NCI-H510A treated with DMSO at 0.1 percent for 48 hours (cell line): ENCODE data around the gene TMEM140.
"Not testable (repeated sequence)": the region's sequence is repeated elsewhere in the genome, so short reads cannot be mapped to it uniquely, and the experiment has no call there.

Experiments
- DNase-seq: peaks from one replicate; lab custom pipeline; 2025; lab: John Stamatoyannopoulos, UW

TMEM140 gene

DNA sequence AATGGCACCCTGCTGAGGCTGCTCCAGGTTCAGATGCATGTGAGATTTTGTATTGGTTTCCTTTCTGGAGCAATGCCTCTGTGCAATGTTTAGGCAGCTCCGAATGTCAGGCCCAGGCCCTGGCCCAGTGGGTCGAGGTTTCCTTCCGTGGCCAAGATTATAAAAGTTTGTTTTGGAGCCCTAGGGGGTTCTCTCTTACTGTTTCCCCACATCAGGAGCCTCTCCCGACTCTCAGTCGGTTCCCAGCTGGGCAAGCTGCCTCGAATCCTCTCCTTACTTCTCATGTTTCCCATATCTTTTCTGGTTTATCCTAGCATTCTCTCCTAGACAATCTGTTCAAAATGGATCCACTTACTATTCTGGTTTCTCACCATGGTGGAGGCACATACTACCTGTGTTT lies 11.0 kb downstream of the TMEM140 start:
- no peak for DNase-seq

DNA sequence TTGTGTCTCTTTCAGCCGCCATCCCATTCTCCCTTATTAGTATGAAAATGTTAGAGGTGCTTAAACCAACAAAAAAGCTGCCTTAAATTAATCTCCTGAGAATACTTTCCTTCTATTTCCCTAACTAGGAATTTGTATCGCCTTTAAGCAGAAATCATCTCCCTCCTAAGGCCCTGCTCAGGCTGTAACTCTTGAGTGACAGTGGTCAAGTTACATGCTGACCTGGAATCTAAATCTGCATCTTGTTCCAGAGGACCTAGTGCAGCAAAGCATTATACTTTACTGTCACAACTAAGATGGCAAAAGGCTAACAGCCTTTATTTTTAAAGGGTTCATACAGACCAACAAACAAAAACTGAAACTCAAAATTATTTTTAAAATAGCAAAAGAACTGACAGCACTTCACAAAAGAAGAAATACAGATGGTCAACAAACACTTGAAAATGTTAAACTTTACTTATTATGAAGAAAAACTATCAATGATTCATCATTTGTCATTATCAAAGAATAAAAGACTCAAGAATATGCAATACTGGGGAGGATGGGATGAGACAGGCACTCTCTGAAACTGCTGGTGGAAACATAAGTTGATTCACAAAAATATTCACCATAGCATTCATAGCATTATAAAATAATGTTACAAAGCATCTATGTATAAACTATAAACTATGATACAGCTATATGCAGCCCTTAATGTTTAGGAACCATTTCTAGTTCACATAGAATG lies 11.7 kb downstream of the TMEM140 start:
- no peak for DNase-seq

GRCh38 chr7:135160098-135160857 lies 12.4 kb downstream of the TMEM140 start:
- no peak for DNase-seq

- no peak for DNase-seq
Measured at GRCh38 chr7:135160858-135161653, 13.2 kb downstream of the TMEM140 start.

DNA sequence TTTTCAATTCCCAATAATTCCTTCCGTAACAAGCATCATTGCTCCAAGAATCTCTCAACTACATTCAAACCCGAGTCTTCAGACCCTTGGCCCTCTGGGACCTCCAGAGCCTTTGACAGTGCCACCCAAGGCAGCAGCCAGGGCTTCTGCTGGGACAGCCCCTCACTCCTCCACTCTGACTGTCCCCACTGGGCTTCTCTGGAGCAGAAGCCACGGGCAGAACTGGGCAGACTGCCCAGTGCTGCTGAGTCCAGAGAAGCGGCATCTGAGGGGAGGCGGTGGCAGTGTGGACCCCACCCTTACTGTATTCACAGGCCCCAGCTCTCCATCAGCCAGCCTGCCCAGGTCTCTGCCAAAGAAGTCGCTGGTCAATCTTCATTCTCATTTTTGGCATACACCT lies 13.8 kb downstream of the TMEM140 start:
- DNase-seq, result no peak

GRCh38 chr7:135162382-135163001 lies 14.6 kb downstream of the TMEM140 start:
- no peak for DNase-seq

DNA sequence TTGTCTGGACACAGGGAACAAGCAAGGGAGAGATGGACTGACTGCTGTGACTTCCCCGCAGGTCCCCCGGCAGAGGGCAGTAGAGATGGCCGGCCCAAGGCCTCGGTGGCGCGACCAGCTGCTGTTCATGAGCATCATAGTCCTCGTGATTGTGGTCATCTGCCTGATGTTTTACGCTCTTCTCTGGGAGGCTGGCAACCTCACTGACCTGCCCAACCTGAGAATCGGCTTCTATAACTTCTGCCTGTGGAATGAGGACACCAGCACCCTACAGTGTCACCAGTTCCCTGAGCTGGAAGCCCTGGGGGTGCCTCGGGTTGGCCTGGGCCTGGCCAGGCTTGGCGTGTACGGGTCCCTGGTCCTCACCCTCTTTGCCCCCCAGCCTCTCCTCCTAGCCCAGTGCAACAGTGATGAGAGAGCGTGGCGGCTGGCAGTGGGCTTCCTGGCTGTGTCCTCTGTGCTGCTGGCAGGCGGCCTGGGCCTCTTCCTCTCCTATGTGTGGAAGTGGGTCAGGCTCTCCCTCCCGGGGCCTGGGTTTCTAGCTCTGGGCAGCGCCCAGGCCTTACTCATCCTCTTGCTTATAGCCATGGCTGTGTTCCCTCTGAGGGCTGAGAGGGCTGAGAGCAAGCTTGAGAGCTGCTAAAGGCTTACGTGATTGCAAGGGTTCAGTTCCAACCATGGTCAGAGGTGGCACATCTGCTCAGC lies 16.6 kb downstream of the TMEM140 start:
- DNase-seq, result no peak

- DNase-seq, result no peak
Measured at GRCh38 chr7:135165862-135166261, 18.0 kb downstream of the TMEM140 start.

- DNase-seq, result no peak
Measured at GRCh38 chr7:135166338-135166990, 18.6 kb downstream of the TMEM140 start.

DNA sequence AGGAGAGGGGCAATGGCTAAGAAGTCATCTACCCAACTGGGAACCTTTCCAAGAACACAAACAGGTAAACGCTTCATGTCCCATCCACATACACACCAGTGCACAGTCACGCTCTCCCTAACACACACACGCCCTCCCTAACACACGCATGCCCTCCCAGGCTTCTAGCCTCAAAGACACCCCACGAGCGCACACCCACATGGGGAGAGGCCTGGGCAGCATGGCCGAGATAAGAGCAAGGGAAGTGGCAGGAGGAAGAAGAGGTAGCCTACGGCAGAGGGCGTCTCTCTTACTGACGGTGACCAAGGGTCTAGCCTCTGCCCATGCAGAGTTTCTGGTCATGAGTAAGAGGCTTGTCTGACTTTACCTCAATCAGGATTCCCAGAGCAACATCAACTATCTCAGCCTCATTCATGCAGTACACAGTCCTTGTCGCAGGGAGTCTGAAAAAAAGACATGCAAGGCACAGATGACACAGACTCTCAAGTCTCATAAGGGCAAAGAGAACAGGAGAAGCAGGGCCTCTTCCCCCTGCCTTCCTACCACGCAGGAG lies 19.6 kb downstream of the TMEM140 start:
- DNase-seq, result no peak

DNA sequence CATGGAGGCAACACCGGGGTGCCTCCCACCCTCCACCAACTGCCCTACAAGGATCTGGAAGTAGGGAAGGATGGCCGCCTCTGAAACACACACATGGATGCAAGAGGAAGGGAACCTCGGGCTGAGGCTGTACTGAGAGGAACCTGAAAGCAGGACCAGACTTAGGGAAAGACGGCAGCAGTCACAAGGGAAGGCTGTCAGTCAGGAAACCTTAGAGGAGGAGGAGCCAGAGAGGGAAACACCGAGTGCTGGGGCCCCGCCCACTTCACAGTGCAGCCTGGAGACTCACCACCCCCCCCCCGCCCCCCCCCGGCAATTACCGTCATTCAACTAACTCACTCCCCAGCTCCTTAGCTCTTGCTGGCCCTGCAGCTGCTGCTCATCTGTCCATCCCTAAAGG lies 20.1 kb downstream of the TMEM140 start:
- no peak for DNase-seq

GRCh38 chr7:135168489-135169140 lies 20.7 kb downstream of the TMEM140 start:
- DNase-seq, result no peak

DNA sequence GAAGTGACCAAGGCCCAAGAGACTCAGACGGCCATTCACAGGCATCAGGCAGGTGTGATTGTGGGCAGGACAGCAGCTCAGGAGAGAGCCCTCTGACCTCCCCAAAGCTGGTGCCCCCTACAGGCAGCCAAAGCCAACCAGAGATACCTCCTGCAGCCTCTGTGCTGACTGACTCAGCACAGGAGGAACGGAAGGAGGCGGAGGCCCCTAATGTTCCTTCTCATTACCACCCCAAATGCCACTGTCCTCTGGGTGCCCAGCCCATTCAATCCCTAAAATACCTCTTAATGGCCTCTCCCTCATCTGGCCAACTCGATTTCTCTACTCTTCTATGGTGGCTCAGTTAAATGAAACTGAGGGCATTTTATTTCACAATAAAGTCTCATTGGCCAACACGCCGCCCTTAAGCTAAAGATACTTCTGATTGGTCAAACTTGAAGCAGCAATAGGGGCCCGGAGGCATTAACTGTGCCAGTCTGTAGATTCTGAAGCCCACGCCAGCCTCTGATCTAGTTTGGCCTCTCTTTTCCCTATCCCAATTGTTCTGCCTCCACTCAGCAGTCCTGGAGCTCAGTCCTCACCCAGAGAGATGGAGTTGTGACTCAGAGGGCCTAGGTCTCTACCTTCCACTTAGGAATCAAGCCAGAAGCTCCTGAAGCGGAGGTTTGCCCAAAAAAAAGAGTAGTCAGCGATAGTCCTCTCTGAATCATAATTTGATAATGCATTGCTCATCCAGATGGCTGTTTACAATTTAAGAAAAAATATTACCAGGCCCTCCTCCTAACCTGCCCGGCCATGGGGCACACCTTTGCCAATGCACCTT lies 21.5 kb downstream of the TMEM140 start:
- no peak for DNase-seq

GRCh38 chr7:135169964-135170273 lies 22.0 kb downstream of the TMEM140 start:
- DNase-seq, result no peak

GRCh38 chr7:135170274-135170997 lies 22.6 kb downstream of the TMEM140 start, which contains the start of gene CYREN:
TSS of gene CYREN (minus strand) at chr7:135170707. CDS start at chr7:135168922, 1,785 bp downstream.
- DNase-seq, result peak; percentile 65

DNA sequence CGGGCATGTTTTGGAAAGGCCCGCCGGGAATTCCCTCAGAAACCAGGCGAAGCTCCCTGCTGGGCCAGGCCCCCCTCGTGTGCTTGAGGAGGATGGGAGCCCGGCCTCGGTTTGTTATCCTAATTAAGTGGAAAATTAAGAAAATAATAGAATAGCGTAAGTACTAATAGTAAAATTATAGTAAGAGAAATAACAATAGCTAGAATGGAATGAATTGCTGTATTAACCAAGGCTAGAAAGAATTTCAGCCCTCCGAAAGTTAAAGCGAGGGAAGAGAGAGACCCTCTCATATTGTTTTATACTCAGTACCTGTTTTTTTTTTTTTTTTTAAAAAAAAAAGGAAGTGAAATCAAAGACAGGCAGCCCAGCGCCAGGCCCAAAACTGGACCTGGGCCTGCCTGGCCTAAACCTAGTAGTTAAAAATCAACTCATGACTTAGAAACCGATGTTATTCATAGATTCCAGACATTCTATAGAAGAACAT lies 23.2 kb downstream of the TMEM140 start:
- not testable (repeated sequence) for DNase-seq

DNA sequence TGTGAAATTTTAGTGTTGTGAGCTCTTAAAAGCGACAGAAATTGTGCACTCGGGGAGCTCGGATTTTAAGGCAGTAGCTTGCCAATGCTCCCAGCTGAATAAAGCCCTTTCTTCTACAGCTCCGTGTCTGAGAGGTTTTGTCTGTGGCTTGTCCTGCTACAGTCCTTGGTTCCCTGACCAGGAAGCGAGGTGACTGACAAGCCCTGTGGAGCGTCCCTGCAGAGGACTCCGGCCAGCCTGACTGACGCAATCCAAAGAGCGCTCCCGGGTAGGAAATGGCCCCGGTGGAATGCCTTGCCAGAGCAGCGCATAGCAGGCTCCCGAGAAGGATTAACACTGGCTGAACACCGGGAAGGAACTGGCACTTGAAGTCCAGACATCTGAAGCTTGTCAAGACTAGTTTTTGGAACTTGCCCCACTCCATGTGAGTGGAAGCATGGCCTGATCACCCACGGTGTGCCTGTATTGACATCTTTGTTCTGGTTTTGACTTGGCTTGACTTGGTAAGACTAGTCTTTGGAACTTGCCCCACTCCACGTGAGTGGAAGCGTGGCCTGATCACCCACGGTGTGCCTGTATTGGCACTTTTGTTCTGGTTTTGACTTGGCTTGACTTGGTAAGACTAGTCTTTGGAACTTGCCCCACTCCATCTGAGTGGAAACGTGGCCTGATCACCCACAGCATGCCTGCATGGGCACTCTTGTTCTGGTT lies 23.9 kb downstream of the TMEM140 start:
- DNase-seq, result not testable (repeated sequence)

GRCh38 chr7:135173916-135174315 lies 26.0 kb downstream of the TMEM140 start:
- not testable (repeated sequence) for DNase-seq
